A673 (cell line): ENCODE results near the gene PNPLA1.

Source experiments
- EZH2 ChIP-seq: fragments of 200-600 bp; sonication (generic); IDR thresholded peaks from 2 replicates; pipeline ENCODE4 v1.6.1; 2017; ENCODE audit warnings: borderline replicate concordance, low read depth, mild to moderate bottlenecking, mixed read lengths, antibody characterized with exemption, low read length; ENCODE audit not compliant: poor library complexity, severe bottlenecking
- TF ChIP-seq, protein P1 (sequence below): fragments of 300-800, 200-600 bp; sonication (generic); conservative IDR thresholded peaks from 2 replicates; pipeline ENCODE4 v1.5.1; 2017; ENCODE audit warnings: low read depth, mild to moderate bottlenecking, antibody characterized with exemption, low read length, moderate library complexity, mixed read lengths

GRCh38 chr6:36273067-36273466, 3.2 kb downstream of the PNPLA1 start:
- TF ChIP-seq, protein P1, sequence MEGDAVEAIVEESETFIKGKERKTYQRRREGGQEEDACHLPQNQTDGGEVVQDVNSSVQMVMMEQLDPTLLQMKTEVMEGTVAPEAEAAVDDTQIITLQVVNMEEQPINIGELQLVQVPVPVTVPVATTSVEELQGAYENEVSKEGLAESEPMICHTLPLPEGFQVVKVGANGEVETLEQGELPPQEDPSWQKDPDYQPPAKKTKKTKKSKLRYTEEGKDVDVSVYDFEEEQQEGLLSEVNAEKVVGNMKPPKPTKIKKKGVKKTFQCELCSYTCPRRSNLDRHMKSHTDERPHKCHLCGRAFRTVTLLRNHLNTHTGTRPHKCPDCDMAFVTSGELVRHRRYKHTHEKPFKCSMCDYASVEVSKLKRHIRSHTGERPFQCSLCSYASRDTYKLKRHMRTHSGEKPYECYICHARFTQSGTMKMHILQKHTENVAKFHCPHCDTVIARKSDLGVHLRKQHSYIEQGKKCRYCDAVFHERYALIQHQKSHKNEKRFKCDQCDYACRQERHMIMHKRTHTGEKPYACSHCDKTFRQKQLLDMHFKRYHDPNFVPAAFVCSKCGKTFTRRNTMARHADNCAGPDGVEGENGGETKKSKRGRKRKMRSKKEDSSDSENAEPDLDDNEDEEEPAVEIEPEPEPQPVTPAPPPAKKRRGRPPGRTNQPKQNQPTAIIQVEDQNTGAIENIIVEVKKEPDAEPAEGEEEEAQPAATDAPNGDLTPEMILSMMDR = no peak
- TF ChIP-seq EZH2 = no peak
